Osteocyte (in vitro differentiated cells): Measurements from ENCODE around the gene GDF10. TPM values are rescaled to one million over a fixed set of nuclear protein-coding genes. Genes with fewer than 3 reads are reported as not detected.

Experiments
- DNase-seq: peaks from one replicate; pipeline ENCODE4 v3.0.0; 2021; ENCODE audit warnings: mixed read lengths; ENCODE audit not compliant: unreplicated experiment; ENCODE audit errors: extremely low spot score
- H3K27ac Mint-ChIP-seq: one replicate; pipeline ENCODE4 v1.8.0; 2021; ENCODE audit warnings: mild to moderate bottlenecking, mixed read lengths; ENCODE audit not compliant: unreplicated experiment
- H3K27me3 Mint-ChIP-seq: one replicate; pipeline ENCODE4 v1.8.0; 2021; ENCODE audit warnings: mixed read lengths; ENCODE audit not compliant: unreplicated experiment
- H3K36me3 Mint-ChIP-seq: one replicate; pipeline ENCODE4 v1.8.0; 2021; ENCODE audit warnings: mixed read lengths; ENCODE audit not compliant: unreplicated experiment
- H3K4me1 Mint-ChIP-seq: one replicate; pipeline ENCODE4 v1.8.0; 2021; ENCODE audit warnings: mixed read lengths; ENCODE audit not compliant: unreplicated experiment
- H3K4me3 Mint-ChIP-seq: one replicate; pipeline ENCODE4 v1.8.0; 2021; ENCODE audit warnings: mild to moderate bottlenecking, moderate library complexity, mixed read lengths; ENCODE audit not compliant: unreplicated experiment
- H3K9me3 Mint-ChIP-seq: one replicate; pipeline ENCODE4 v1.8.0; 2021; ENCODE audit warnings: mixed read lengths; ENCODE audit not compliant: unreplicated experiment
- CTCF ChIP-seq: fragments of 200-600 bp; sonication (generic); IDR thresholded peaks from 2 replicates; pipeline ENCODE4 v1.5.0; 2021; ENCODE audit warnings: antibody characterized with exemption, mild to moderate bottlenecking, moderate library complexity
- total RNA-seq: library from RNA; stranded (reverse); gene quantifications from 2 replicates; pipeline ENCODE4 v1.2.1, GENCODE V29; 2021

GDF10 gene
- total RNA-seq, 1 donor from 2014 or later = not detected

GRCh38 chr10:47254611-47255010 is 45.4 kb upstream of the GDF10 start:
- Mint-ChIP-seq H3K27ac (no peak overlapping the region), H3K9me3 (no peaks in the 10 kb centered on the region), H3K27me3 (peaks cover 10% of the 10 kb centered on the region), H3K4me3 (no peak overlapping the region), H3K4me1 (peaks cover 2% of the 10 kb centered on the region), H3K36me3 (no peaks in the 10 kb centered on the region)
- no peak for TF ChIP-seq CTCF
- no peak for DNase-seq

- peaks cover 12% of the 10 kb centered on the region for H3K27me3 Mint-ChIP-seq
- DNase-seq = peak; percentile 62
- no peak overlapping the region for H3K4me3 Mint-ChIP-seq
- no peaks in the 10 kb centered on the region for H3K36me3 Mint-ChIP-seq
- H3K4me1 Mint-ChIP-seq = peaks cover 2% of the 10 kb centered on the region
- TF ChIP-seq CTCF = no peak
- H3K27ac Mint-ChIP-seq = no peak overlapping the region
- H3K9me3 Mint-ChIP-seq = no peaks in the 10 kb centered on the region
Measured at GRCh38 chr10:47255033-47255813, 44.8 kb upstream of the GDF10 start.

GRCh38 chr10:47255866-47256265 is 44.1 kb upstream of the GDF10 start:
- Mint-ChIP-seq H3K36me3 (no peaks in the 10 kb centered on the region), H3K27me3 (peaks cover 16% of the 10 kb centered on the region), H3K9me3 (no peaks in the 10 kb centered on the region), H3K27ac (no peak overlapping the region), H3K4me3 (no peak overlapping the region), H3K4me1 (peaks cover 2% of the 10 kb centered on the region)
- peak; percentile 60 for DNase-seq
- TF ChIP-seq CTCF = no peak

- no peak for TF ChIP-seq CTCF
- no peak overlapping the region for H3K27ac Mint-ChIP-seq
- peak; percentile 57 for DNase-seq
Measured at GRCh38 chr10:47256751-47257336, 43.2 kb upstream of the GDF10 start.

GRCh38 chr10:47257396-47258120 is 42.4 kb upstream of the GDF10 start:
- Mint-ChIP-seq H3K27me3 (peaks cover 19% of the 10 kb centered on the region), H3K4me3 (no peak overlapping the region), H3K36me3 (no peaks in the 10 kb centered on the region), H3K9me3 (no peaks in the 10 kb centered on the region), H3K4me1 (peaks cover 2% of the 10 kb centered on the region), H3K27ac (no peak overlapping the region)
- DNase-seq = peak; percentile 42
- no peak for TF ChIP-seq CTCF

More at GRCh38 chr10:47256751-47257336, 43.2 kb upstream of the GDF10 start:
- peaks cover 2% of the 10 kb centered on the region for H3K4me1 Mint-ChIP-seq
- peaks cover 16% of the 10 kb centered on the region for H3K27me3 Mint-ChIP-seq
- H3K36me3 Mint-ChIP-seq = no peaks in the 10 kb centered on the region
- no peak overlapping the region for H3K4me3 Mint-ChIP-seq
- no peaks in the 10 kb centered on the region for H3K9me3 Mint-ChIP-seq
